Erythroblast (primary cell): ENCODE measurements around the gene TRIM69.

Experiments used
- GATA1 ChIP-seq: IDR thresholded peaks from 2 replicates; pipeline ENCODE4 v1.6.1; 2011; ENCODE audit warnings: low read depth, mild to moderate bottlenecking, control low read depth, low read length, moderate library complexity
- POLR2A ChIP-seq: IDR thresholded peaks from 2 replicates; pipeline ENCODE4 v1.6.1; 2011; ENCODE audit warnings: mild to moderate bottlenecking, low read length

- TF ChIP-seq POLR2A = no peak
- TF ChIP-seq GATA1 = no peak
These were observed 23.9 kb upstream of the TRIM69 start for GRCh38 chr15:44712346-44713005.
